ENCODE measurements around the gene WWC2. TPM values are rescaled to one million over a fixed set of nuclear protein-coding genes. Genes with fewer than 3 reads are reported as not detected.

Gene WWC2
- total RNA-seq, 2 donors from 2014 or later = 5.3 to 6.3 TPM

- ATAC-seq (no peak), DNase-seq (no peak)
- intact Hi-C loops (cut with DNase I, micrococcal nuclease) = no loop called here
Observed at GRCh38 chr4:183155450-183156184, 56.6 kb downstream of the WWC2 start.

GRCh38 chr4:183157215-183157614 is 58.2 kb downstream of the WWC2 start:
- no peak for DNase-seq
- ATAC-seq = no peak
- intact Hi-C loops (cut with DNase I, micrococcal nuclease) = no loop called here

GRCh38 chr4:183158062-183158461 is 59.0 kb downstream of the WWC2 start:
- intact Hi-C loops (cut with DNase I, micrococcal nuclease) = no loop called here
- ATAC-seq (no peak), DNase-seq (no peak)

- ATAC-seq (no peak), DNase-seq (no peak)
- intact Hi-C loops (cut with DNase I, micrococcal nuclease) = no loop called here
Observed at GRCh38 chr4:183161630-183162029, 62.6 kb downstream of the WWC2 start.

GRCh38 chr4:183163135-183163534 is 64.1 kb downstream of the WWC2 start:
- no peak for ATAC-seq
- intact Hi-C loops (cut with DNase I, micrococcal nuclease) = no loop called here

GRCh38 chr4:183164963-183165362 is 65.9 kb downstream of the WWC2 start:
- ATAC-seq = no peak
- intact Hi-C loops (cut with DNase I, micrococcal nuclease) = no loop called here
- no peak for DNase-seq

More at GRCh38 chr4:183163135-183163534, 64.1 kb downstream of the WWC2 start:
- no peak for DNase-seq

- ATAC-seq = no peak
- no peak for DNase-seq
- intact Hi-C loops (cut with DNase I, micrococcal nuclease) = no loop called here
Observed at GRCh38 chr4:183165376-183165775, 66.3 kb downstream of the WWC2 start.

GRCh38 chr4:183170894-183171293 is 71.8 kb downstream of the WWC2 start:
- ATAC-seq = no peak
- intact Hi-C loops (cut with DNase I, micrococcal nuclease) = no loop called here

GRCh38 chr4:183171484-183172267 is 72.6 kb downstream of the WWC2 start:
- no peak for ATAC-seq
- intact Hi-C loops (cut with DNase I, micrococcal nuclease) = no loop called here
- no peak for DNase-seq

More at GRCh38 chr4:183170894-183171293, 71.8 kb downstream of the WWC2 start:
- no peak for DNase-seq

- no peak for ATAC-seq
- no peak for DNase-seq
- intact Hi-C loops (cut with DNase I, micrococcal nuclease) = no loop called here
Observed at GRCh38 chr4:183172881-183173280, 73.8 kb downstream of the WWC2 start.

GRCh38 chr4:183173580-183174526 is 74.8 kb downstream of the WWC2 start:
- no peak for ATAC-seq
- intact Hi-C loops (cut with DNase I, micrococcal nuclease) = no loop called here
- no peak for DNase-seq

- DNase-seq (no peak), ATAC-seq (no peak)
- intact Hi-C loops (cut with DNase I, micrococcal nuclease) = no loop called here
Observed at GRCh38 chr4:183175631-183176232, 76.7 kb downstream of the WWC2 start.

- intact Hi-C loops (cut with DNase I, micrococcal nuclease) = no loop called here
- ATAC-seq (no peak), DNase-seq (no peak)
Observed at GRCh38 chr4:183177001-183177400, 77.9 kb downstream of the WWC2 start.

GRCh38 chr4:183178201-183178600 is 79.1 kb downstream of the WWC2 start:
- no peak for ATAC-seq
- no peak for DNase-seq
- intact Hi-C loops (cut with DNase I, micrococcal nuclease) = no loop called here

- ATAC-seq (no peak), DNase-seq (no peak)
- intact Hi-C loops (cut with DNase I, micrococcal nuclease) = no loop called here
Observed at GRCh38 chr4:183180096-183180495, 81.0 kb downstream of the WWC2 start.

GRCh38 chr4:183180621-183181020 is 81.6 kb downstream of the WWC2 start:
- ATAC-seq = no peak
- DNase-seq = no peak
- intact Hi-C loops (cut with DNase I, micrococcal nuclease) = no loop called here

- intact Hi-C loops (cut with DNase I, micrococcal nuclease) = no loop called here
- DNase-seq = no peak
- no peak for ATAC-seq
Observed at GRCh38 chr4:183181081-183181480, 82.0 kb downstream of the WWC2 start.

- no peak for ATAC-seq
Observed at GRCh38 chr4:183182873-183183725, 84.0 kb downstream of the WWC2 start.

More at GRCh38 chr4:183182873-183183725, 84.0 kb downstream of the WWC2 start:
- no peak for DNase-seq
- intact Hi-C loops (cut with DNase I, micrococcal nuclease) = no loop called here
